Endothelial cell of umbilical vein (primary cell): ENCODE results near the gene SEMA4G. TPM values are rescaled to one million over a fixed set of nuclear protein-coding genes. Genes with fewer than 3 reads are reported as not detected.

ENCODE experiments used
- BruUV-seq: library from RNA; stranded (reverse); fragments of 400-500 nt; replicated peaks from 2 replicates; lab custom pipeline; 2021; lab: Mats Ljungman, UMichigan
- CTCF ChIA-PET: fragments of 300-600, 350-600 bp; sonication (Branson Sonifier 250); formaldehyde crosslinking; loops from one replicate; lab custom pipeline; 2021; ENCODE audit warnings: antibody characterized with exemption, inconsistent platforms; lab: Charles Lee
- POLR2A ChIA-PET: fragments of 300-600, 350-600 bp; sonication (Branson Sonifier 250); formaldehyde crosslinking; loops from one replicate; lab custom pipeline; 2021; ENCODE audit warnings: antibody characterized with exemption, inconsistent platforms; lab: Charles Lee
- DNase-seq: peaks from one replicate; pipeline ENCODE4 v3.0.0-alpha.2; 2011; ENCODE audit warnings: low read depth, low spot score
- FAIRE-seq: peaks from 2 replicates; lab custom pipeline; 2011; peaks lifted over from hg19 to GRCh38; lab: Jason Lieb, UNC
- H2AFZ ChIP-seq: 2 replicates; pipeline ENCODE4 v1.6.0; 2012; ENCODE audit warnings: low read depth, low read length, control low read depth, inconsistent platforms
- H3K27ac ChIP-seq: 2 replicates; pipeline ENCODE4 v1.5.1; 2011; ENCODE audit warnings: low read depth, mild to moderate bottlenecking, control low read depth, low read length, moderate library complexity; ENCODE audit not compliant: insufficient read depth
- H3K27me3 ChIP-seq, 2 experiments: 2 replicates each; pipeline versions ENCODE4 v1.6.0 to v1.6.1; 2011; ENCODE audit warnings: low read length in 2 of 2, mixed read lengths in 1 of 2; ENCODE audit not compliant: control insufficient read depth in 2 of 2, insufficient read depth in 2 of 2
- H3K36me3 ChIP-seq, 2 experiments: 2 replicates in 1 of 2; 3 replicates in 1 of 2; pipeline ENCODE4 v1.5.1; 2011; ENCODE audit warnings: low read length in 2 of 2, mild to moderate bottlenecking in 1 of 2, moderate library complexity in 1 of 2; ENCODE audit not compliant: control insufficient read depth in 2 of 2, insufficient read depth in 2 of 2; ENCODE audit errors: extremely low read depth in 1 of 2
- H3K4me1 ChIP-seq: 3 replicates; pipeline ENCODE4 v1.5.1; 2011; ENCODE audit warnings: mild to moderate bottlenecking, low read length; ENCODE audit not compliant: control insufficient read depth, insufficient read depth; ENCODE audit errors: extremely low read depth
- H3K4me2 ChIP-seq: 2 replicates; pipeline ENCODE4 v1.6.1; 2011; ENCODE audit warnings: low read length, control low read depth, mixed read lengths; ENCODE audit not compliant: insufficient read depth
- H3K4me3 ChIP-seq, 3 experiments: fragments of 200-600 bp in 1 of 3; sonication (generic), shearing (Covaris generic) in 1 of 3; replicated peaks in 1 of 3; 2 replicates each; pipeline ENCODE4 v1.5.1; 2011 to 2016; ENCODE audit warnings: control low read depth in 3 of 3, low read length in 3 of 3, mild to moderate bottlenecking in 2 of 3, inconsistent platforms in 1 of 3, low read depth in 1 of 3, moderate library complexity in 1 of 3; ENCODE audit not compliant: insufficient read depth in 1 of 3
- H3K79me2 ChIP-seq: 2 replicates; pipeline ENCODE4 v1.6.0; 2012; ENCODE audit warnings: low read length, inconsistent platforms; ENCODE audit not compliant: control insufficient read depth, insufficient read depth
- H3K9ac ChIP-seq: replicated peaks from 2 replicates; pipeline ENCODE3; 2011; ENCODE audit warnings: low read length, control low read depth; ENCODE audit not compliant: insufficient read depth; ENCODE audit errors: extremely low read depth
- H3K9me1 ChIP-seq: replicated peaks from 3 replicates; pipeline ENCODE4 v1.6.0; 2011; ENCODE audit warnings: mild to moderate bottlenecking, low read length; ENCODE audit not compliant: control insufficient read depth, insufficient read depth; ENCODE audit errors: extremely low read depth
- H3K9me3 ChIP-seq: replicated peaks from 2 replicates; pipeline ENCODE4 v1.5.1; 2012; ENCODE audit warnings: low read length, inconsistent platforms; ENCODE audit not compliant: control insufficient read depth, insufficient read depth
- H4K20me1 ChIP-seq: replicated peaks from 2 replicates; pipeline ENCODE3; 2011; ENCODE audit warnings: mild to moderate bottlenecking, low read length; ENCODE audit not compliant: control insufficient read depth, insufficient read depth; ENCODE audit errors: extremely low read depth
- CTCF ChIP-seq, 2 donors: IDR thresholded peaks; 1 replicate in 1 of 2; 2 replicates in 1 of 2; pipeline ENCODE4 v1.5.1; 2011; ENCODE audit warnings: low read length in 2 of 2, mild to moderate bottlenecking in 2 of 2, moderate library complexity in 2 of 2, control low read depth in 1 of 2, inconsistent platforms in 1 of 2, low read depth in 1 of 2; ENCODE audit not compliant: insufficient read depth in 1 of 2; ENCODE audit errors: extremely low read depth in 1 of 2
- EZH2 ChIP-seq: IDR thresholded peaks from 2 replicates; pipeline ENCODE4 v1.6.1; 2012; ENCODE audit warnings: borderline replicate concordance, low read depth, mild to moderate bottlenecking, moderate library complexity, low read length, inconsistent platforms; ENCODE audit not compliant: severe bottlenecking
- FOS ChIP-seq: IDR thresholded peaks from 2 replicates; pipeline ENCODE4 v1.6.1; 2011; ENCODE audit warnings: mild to moderate bottlenecking, low read length, moderate library complexity, borderline replicate concordance; ENCODE audit not compliant: insufficient read depth
- GATA2 ChIP-seq: IDR thresholded peaks from 2 replicates; pipeline ENCODE4 v1.7.0; 2011; ENCODE audit warnings: low read depth, mild to moderate bottlenecking, moderate library complexity, mixed read lengths, low read length; ENCODE audit not compliant: insufficient read length, insufficient read depth
- JUN ChIP-seq: IDR thresholded peaks from 2 replicates; pipeline ENCODE4 v1.6.1; 2011; ENCODE audit warnings: borderline replicate concordance, low read depth; ENCODE audit not compliant: insufficient read length, insufficient read depth
- MYC ChIP-seq: IDR thresholded peaks from one replicate; pipeline ENCODE4 v1.6.1; 2011; ENCODE audit warnings: mild to moderate bottlenecking, low read depth, low read length
- POLR2A ChIP-seq: IDR thresholded peaks from 2 replicates; pipeline ENCODE4 v1.6.1; 2012; ENCODE audit warnings: low read depth, mild to moderate bottlenecking, control low read depth, low read length
- POLR2AphosphoS5 ChIP-seq: IDR thresholded peaks from 2 replicates; pipeline ENCODE4 v1.6.1; 2012; ENCODE audit warnings: low read depth, mild to moderate bottlenecking, control low read depth, low read length, moderate library complexity; ENCODE audit not compliant: insufficient read depth
- dilution Hi-C: fragments of 300-500 bp; cut with MboI; formaldehyde crosslinking; loops from one replicate; pipeline ENCODE4 v1.15.0; 2019; ENCODE audit warnings: low sequenced_read_pairs; ENCODE audit not compliant: extremely low pct_ligation_motif_present
- intact Hi-C: fragments of 100-400 bp; cut with micrococcal nuclease; formaldehyde crosslinking; loops from one replicate; pipeline ENCODE4 v1.10.0; 2022
- microRNA counts: library from miRNA; unstranded; fragments of <30 nt; microRNA quantifications from one replicate; lab custom pipeline; 2016
- microRNA-seq: library from miRNA; unstranded; fragments of <30 nt; microRNA quantifications from one replicate; pipeline ENCODE4 v1.2.0, GENCODE V29; 2021; ENCODE audit warnings: borderline number of aligned reads, borderline replicate concordance
- polyA plus RNA-seq, 4 experiments: library from polyadenylated mRNA; depleted of rRNA in 3 of 4; stranded (reverse) in 3 of 4; unstranded in 1 of 4; fragments of >200 nt; gene quantifications; 2 replicates each; pipeline versions ENCODE4 v1.2.1 to v1.2.3, GENCODE V29; 2011 to 2012; ENCODE audit warnings: missing spikeins in 1 of 4
- small RNA-seq: library from RNA; depleted of rRNA; stranded (forward); fragments of <200 nt; gene quantifications from one replicate; pipeline ENCODE3, GENCODE V24; 2012; ENCODE audit warnings: low replicate concordance, low read depth; ENCODE audit not compliant: insufficient read depth, insufficient read length
- total RNA-seq: library from RNA; stranded (reverse); gene quantifications from 2 replicates; pipeline ENCODE4 v1.2.3, GENCODE V29; 2021
- TF ChIP-seq, protein P1 (sequence below): IDR thresholded peaks from 2 replicates; pipeline ENCODE4 v1.6.1; 2011; ENCODE audit not compliant: insufficient read depth, insufficient read length

SEMA4G gene
- total and polyA plus RNA-seq, 2 donors (not counting 3 experiments of a cell fraction or from before 2014, with no cell fraction given): 6.0 to 10.4 TPM

GRCh38 chr10:101018600-101019439 lies 49.5 kb downstream of the SEMA4G start:
- intact Hi-C loops: loop anchor here (1.0 to 10.0 kb wide), 3 partner anchors 14 to 104 kb away; partner anchors contain the start of gene SLF2

More at GRCh38 chr10:101018600-101019439, 49.5 kb downstream of the SEMA4G start:
- no TSS peak for BruUV-seq
- FAIRE-seq: peak; percentile 86
- TF ChIP-seq GATA2 (no peak), EZH2 (no peak), JUN (no peak), FOS (no peak), MYC (no peak), POLR2A (no peak), POLR2AphosphoS5 (no peak), CTCF (IDR thresholded peaks at IDR 0.05; ENCODE audit: extremely low read depth in 1 of 2, insufficient read depth in 1 of 2, low read depth in 1 of 2, low read length in 2 of 2) (peak; percentile 90 to 93)
- TF ChIP-seq, protein P1, sequence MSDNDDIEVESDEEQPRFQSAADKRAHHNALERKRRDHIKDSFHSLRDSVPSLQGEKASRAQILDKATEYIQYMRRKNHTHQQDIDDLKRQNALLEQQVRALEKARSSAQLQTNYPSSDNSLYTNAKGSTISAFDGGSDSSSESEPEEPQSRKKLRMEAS: peak; percentile 25
- POLR2A ChIA-PET: no interaction called here
- no peaks in the 10 kb centered on the region for H3K27me3 ChIP-seq
- peak; percentile 82 for DNase-seq
- H3K9me3 ChIP-seq: no peaks in the 10 kb centered on the region
- no peak overlapping the region for H3K9ac ChIP-seq
- H2AFZ ChIP-seq: peak overlapping the region; percentile 20
- no peaks in the 10 kb centered on the region for H3K79me2 ChIP-seq
- dilution Hi-C loops: no loop called here
- no peaks in the 10 kb centered on the region for H4K20me1 ChIP-seq
- no peaks in the 10 kb centered on the region for H3K36me3 ChIP-seq
- no peaks in the 10 kb centered on the region for H3K4me1 ChIP-seq
- CTCF ChIA-PET: interaction anchor here (0.6 to 7.3 kb wide), 21 partner anchors 12 to 456 kb away, joined by 3 to 254 read pairs (median 5); partner anchors contain the start of genes KAZALD1, LZTS2, MRPL43 and PDZD7
- H3K27ac ChIP-seq: no peak overlapping the region
- no peaks in the 10 kb centered on the region for H3K9me1 ChIP-seq
- no peak overlapping the region for H3K4me3 ChIP-seq
- no peak overlapping the region for H3K4me2 ChIP-seq

MicroRNAs encoded within 50 kb of the gene (microRNA counts, 767-probe panel; counts per million panel counts)
- 723 counts per million, percentile 96 among the panel's probes with 10 or more counts for microRNA hsa-miR-608 (lab: Ali Mortazavi, UCI)

Small RNAs within 50 kb of the gene (microRNA-seq; reads per million reads assigned to microRNA genes)
- gene MIR608: not detected

Small RNAs within 50 kb of the gene (small RNA-seq; reads per million reads assigned to genes)
- not detected for gene MIR608

Other genes with a start within 250 kb of the SEMA4G start
- gene PAX2, start 223.9 kb upstream of the SEMA4G start, total RNA-seq: not detected in 2 replicates
- not detected in 2 replicates for gene PAX2, start 223.9 kb upstream of the SEMA4G start, polyA plus RNA-seq
- 28.0 and 35.5 TPM in 2 replicates for gene SLF2, start 56.5 kb upstream of the SEMA4G start, total RNA-seq
- 6.7 and 7.5 TPM in 2 replicates for gene SLF2, start 56.5 kb upstream of the SEMA4G start, polyA plus RNA-seq
- 75.0 and 77.3 TPM in 2 replicates for gene MRPL43, start 18.0 kb downstream of the SEMA4G start, total RNA-seq
- 144 and 204 TPM in 2 replicates for gene MRPL43, start 18.0 kb downstream of the SEMA4G start, polyA plus RNA-seq
- gene TWNK, start 18.0 kb downstream of the SEMA4G start, total RNA-seq: 10.9 and 12.3 TPM in 2 replicates
- gene TWNK, start 18.0 kb downstream of the SEMA4G start, polyA plus RNA-seq: 4.3 and 5.6 TPM in 2 replicates
- 63.7 and 70.8 TPM in 2 replicates for gene LZTS2, start 30.3 kb downstream of the SEMA4G start, total RNA-seq
- 79.5 and 93.2 TPM in 2 replicates for gene LZTS2, start 30.3 kb downstream of the SEMA4G start, polyA plus RNA-seq
- gene PDZD7, start 61.6 kb downstream of the SEMA4G start, total RNA-seq: 0.55 and 1.6 TPM in 2 replicates
- 0.41 and 0.92 TPM in 2 replicates for gene PDZD7, start 61.6 kb downstream of the SEMA4G start, polyA plus RNA-seq
- 79.6 and 83.1 TPM in 2 replicates for gene SFXN3, start 61.7 kb downstream of the SEMA4G start, total RNA-seq
- 117 and 125 TPM in 2 replicates for gene SFXN3, start 61.7 kb downstream of the SEMA4G start, polyA plus RNA-seq
- gene KAZALD1, start 92.5 kb downstream of the SEMA4G start, total RNA-seq: 2.9 and 3.3 TPM in 2 replicates
- gene KAZALD1, start 92.5 kb downstream of the SEMA4G start, polyA plus RNA-seq: 3.0 TPM in 2 replicates
- not detected in 2 replicates for gene TLX1, start 161.8 kb downstream of the SEMA4G start, total RNA-seq
- gene TLX1, start 161.8 kb downstream of the SEMA4G start, polyA plus RNA-seq: 0.10 TPM in 1 of 2 replicates, not detected in the other